GM06990 (cell line): ENCODE data around the gene C2orf42.

Experiments used
- DNase-seq: peaks from one replicate; pipeline ENCODE4 v3.0.0-alpha.2; 2011; ENCODE audit not compliant: insufficient read length; ENCODE audit errors: extremely low read depth
- H3K27me3 ChIP-seq: replicated peaks from 2 replicates; pipeline ENCODE4 v1.6.0; 2011; ENCODE audit warnings: low read length; ENCODE audit not compliant: control insufficient read depth, insufficient read depth
- H3K36me3 ChIP-seq: 2 replicates; pipeline ENCODE4 v1.5.1; 2011; ENCODE audit warnings: low read length; ENCODE audit not compliant: control insufficient read depth, insufficient read depth
- H3K4me3 ChIP-seq: replicated peaks from 2 replicates; pipeline ENCODE4 v1.5.1; 2011; ENCODE audit warnings: low read depth, mild to moderate bottlenecking, control low read depth, low read length
- TF ChIP-seq, protein P1 (sequence below): IDR thresholded peaks from 2 replicates; pipeline ENCODE4 v1.5.1; 2011; ENCODE audit warnings: low read length, control low read depth, mild to moderate bottlenecking, inconsistent platforms; ENCODE audit not compliant: insufficient read depth, poor library complexity, severe bottlenecking

C2orf42 gene

GRCh38 chr2:70128005-70128404 is 62.8 kb downstream of the C2orf42 start:
- H3K4me3 ChIP-seq: no peak overlapping the region
- H3K27me3 ChIP-seq: no peaks in the 10 kb centered on the region
- TF ChIP-seq, protein P1, sequence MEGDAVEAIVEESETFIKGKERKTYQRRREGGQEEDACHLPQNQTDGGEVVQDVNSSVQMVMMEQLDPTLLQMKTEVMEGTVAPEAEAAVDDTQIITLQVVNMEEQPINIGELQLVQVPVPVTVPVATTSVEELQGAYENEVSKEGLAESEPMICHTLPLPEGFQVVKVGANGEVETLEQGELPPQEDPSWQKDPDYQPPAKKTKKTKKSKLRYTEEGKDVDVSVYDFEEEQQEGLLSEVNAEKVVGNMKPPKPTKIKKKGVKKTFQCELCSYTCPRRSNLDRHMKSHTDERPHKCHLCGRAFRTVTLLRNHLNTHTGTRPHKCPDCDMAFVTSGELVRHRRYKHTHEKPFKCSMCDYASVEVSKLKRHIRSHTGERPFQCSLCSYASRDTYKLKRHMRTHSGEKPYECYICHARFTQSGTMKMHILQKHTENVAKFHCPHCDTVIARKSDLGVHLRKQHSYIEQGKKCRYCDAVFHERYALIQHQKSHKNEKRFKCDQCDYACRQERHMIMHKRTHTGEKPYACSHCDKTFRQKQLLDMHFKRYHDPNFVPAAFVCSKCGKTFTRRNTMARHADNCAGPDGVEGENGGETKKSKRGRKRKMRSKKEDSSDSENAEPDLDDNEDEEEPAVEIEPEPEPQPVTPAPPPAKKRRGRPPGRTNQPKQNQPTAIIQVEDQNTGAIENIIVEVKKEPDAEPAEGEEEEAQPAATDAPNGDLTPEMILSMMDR: no peak
- no peak for DNase-seq
- H3K36me3 ChIP-seq: no peaks in the 10 kb centered on the region

GRCh38 chr2:70126413-70126812 is 64.4 kb downstream of the C2orf42 start:
- H3K4me3 ChIP-seq: no peak overlapping the region
- no peaks in the 10 kb centered on the region for H3K36me3 ChIP-seq
- TF ChIP-seq, protein P1: no peak
- H3K27me3 ChIP-seq: no peaks in the 10 kb centered on the region
- DNase-seq: no peak

DNA sequence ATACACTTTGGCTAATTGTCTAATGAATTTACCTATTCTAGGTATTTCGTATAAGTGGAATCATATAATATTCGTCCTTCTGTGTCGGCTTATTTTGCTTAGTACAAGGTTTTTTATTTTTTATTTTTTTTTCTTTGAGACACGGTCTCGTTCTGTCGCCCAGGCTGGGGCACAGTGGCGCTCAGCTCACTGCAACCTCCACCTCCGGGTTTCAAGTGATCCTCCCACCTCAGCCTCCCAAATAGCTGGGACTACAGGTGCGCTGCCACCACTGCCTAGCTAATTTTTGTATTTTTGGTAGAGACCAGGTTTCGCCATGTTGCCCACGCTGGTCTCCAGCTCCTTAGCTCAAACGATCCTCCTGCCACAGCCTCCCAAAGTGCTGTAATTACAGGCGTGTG is 65.3 kb downstream of the C2orf42 start:
- TF ChIP-seq, protein P1: no peak
- H3K36me3 ChIP-seq: no peaks in the 10 kb centered on the region
- peak overlapping the region; percentile 52 for H3K4me3 ChIP-seq
- H3K27me3 ChIP-seq: no peaks in the 10 kb centered on the region
- DNase-seq: no peak

- peak; percentile 84 for DNase-seq
- H3K4me3 ChIP-seq: peak overlapping the region; percentile 52
- TF ChIP-seq, protein P1: peak; percentile 6
- H3K27me3 ChIP-seq: no peaks in the 10 kb centered on the region
- H3K36me3 ChIP-seq: no peaks in the 10 kb centered on the region
These were observed 65.8 kb downstream of the C2orf42 start for GRCh38 chr2:70124983-70125480.

- H3K4me3 ChIP-seq: peak overlapping the region; percentile 47
- no peak for DNase-seq
- H3K27me3 ChIP-seq: no peaks in the 10 kb centered on the region
- no peaks in the 10 kb centered on the region for H3K36me3 ChIP-seq
- TF ChIP-seq, protein P1: no peak
These were observed 67.0 kb downstream of the C2orf42 start for GRCh38 chr2:70123829-70124116.
